DMS 273 (cell line): ENCODE data around the gene PRKCD.

Source experiments
- DNase-seq: peaks from one replicate; lab custom pipeline; 2025; ENCODE audit not compliant: unreplicated experiment; lab: John Stamatoyannopoulos, UW

Gene PRKCD

DNA sequence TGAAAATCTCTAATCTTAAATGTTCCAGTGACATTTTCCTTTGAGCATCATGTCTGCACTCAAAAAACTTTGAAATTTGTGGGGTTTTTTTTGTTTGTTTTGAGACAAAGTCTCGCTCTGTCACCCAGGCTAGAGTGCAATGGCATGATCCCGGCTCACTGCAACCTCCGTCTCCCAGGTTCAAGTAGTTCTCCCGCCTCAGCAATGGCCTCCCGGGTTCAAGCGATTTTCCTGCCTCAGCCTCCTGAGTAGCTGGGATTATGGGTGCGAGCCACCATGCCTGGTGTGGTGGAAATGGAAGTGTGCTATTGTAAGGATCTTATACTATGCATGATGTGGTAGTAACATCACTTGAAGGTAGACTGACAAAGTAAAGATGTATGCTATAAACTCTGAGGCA, 52.3 kb downstream of the PRKCD start:
- DNase-seq, result no peak

GRCh38 chr3:53215816-53216215, 54.8 kb downstream of the PRKCD start:
- DNase-seq, result no peak

DNA sequence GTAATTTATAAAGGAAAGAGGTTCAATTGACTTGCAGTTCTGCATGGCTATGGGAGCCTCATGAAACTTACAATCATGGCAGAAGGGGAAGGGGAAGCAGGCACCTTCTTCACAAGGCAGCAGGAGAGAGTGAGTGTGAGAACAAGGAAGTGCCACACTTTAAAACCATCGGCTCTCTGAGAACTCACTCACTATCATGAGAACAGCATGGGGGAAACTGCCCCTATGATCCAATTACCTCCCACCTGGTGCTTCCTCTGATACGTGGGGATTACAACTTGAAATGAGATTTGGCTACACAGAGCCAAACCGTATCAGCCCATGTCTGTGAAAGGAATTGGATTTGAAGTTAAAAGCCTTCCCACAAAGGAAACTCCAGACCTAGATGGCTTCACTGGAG, 55.7 kb downstream of the PRKCD start:
- DNase-seq, result no peak

GRCh38 chr3:53217175-53217574, 56.2 kb downstream of the PRKCD start:
- no peak for DNase-seq

GRCh38 chr3:53218131-53218530, 57.1 kb downstream of the PRKCD start:
- DNase-seq, result no peak

DNA sequence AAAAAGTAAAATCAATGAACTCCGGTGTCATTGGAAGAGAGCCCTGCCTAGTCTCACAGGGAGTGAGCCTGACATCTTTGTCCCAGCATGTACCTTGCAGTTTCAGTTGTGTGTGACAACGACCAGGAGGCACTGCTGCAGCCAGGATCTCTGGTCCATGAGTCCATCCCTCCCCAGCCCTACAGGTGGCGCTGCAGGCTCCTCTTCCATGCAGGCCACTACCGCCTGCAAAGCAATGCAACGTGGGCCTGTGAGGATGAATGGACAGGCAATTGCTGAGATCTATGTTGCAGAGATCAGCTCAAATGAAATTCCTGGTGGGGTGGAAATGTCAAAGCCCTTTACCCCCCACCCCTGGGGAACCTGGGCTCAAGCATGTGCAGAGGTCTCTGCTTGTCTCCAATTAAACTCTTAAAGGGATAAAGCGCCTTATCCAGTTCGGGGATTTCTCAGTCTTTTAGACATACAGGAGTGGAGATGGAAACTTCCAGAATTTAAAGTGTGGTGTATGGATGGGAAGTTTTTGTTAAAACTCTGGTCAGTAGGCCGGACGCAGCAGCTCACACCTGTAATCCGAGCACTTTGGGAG, 59.0 kb downstream of the PRKCD start:
- peak; percentile 87 for DNase-seq

- DNase-seq, result no peak
Observed at GRCh38 chr3:53221345-53221744, 60.3 kb downstream of the PRKCD start.

DNA sequence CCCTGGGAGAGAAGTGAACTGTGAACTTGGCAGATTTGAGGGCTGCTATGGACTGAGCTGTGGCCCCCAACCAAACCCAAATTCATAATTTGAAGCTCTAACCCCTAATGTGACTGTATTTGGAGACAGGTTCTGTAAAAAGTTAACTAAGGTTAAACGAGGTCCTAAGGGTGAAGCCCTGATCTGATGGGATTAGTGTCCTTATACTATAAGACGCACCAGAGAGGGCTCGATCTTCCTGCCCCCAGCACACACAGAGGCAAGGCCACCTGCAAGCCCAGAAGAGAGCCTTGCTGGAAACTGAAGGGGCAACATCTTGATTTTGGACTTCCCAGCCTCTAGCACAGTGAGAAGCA, 60.8 kb downstream of the PRKCD start:
- no peak for DNase-seq

DNA sequence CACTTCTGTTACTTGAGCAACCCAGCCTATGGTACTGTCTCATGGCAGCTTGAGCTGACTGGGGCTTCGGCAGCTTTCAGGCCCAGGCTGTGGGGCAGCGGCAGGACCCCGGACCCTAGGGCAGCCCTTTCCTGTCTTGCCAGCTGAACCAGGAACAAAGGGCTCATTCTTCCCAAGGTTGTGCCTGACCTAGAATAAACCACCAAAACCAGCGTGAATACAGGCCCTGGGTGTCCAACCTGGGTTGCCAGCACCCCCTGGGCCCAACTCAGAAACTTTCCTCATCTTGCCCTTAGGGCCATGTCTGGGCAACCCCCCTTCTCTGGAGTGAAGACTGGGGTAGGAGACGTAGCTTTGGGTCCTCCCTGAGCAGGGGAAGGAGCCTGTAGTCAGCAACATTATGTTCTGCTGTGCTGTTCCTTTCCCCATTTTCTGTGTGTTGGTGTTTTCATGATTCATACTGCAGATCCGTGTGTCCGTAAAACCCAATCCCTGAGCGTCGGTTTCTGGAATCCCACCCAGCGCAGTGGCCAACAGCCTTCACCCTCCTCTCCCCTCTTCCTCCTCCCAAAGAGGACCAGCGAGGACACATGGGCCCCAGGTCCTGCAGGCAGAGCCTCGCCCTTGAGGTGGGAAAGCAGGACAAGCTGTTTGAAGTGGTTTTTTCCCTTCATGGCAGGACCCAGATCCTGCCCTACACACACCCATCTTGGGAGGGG, 61.3 kb downstream of the PRKCD start:
- DNase-seq, result no peak

DNA sequence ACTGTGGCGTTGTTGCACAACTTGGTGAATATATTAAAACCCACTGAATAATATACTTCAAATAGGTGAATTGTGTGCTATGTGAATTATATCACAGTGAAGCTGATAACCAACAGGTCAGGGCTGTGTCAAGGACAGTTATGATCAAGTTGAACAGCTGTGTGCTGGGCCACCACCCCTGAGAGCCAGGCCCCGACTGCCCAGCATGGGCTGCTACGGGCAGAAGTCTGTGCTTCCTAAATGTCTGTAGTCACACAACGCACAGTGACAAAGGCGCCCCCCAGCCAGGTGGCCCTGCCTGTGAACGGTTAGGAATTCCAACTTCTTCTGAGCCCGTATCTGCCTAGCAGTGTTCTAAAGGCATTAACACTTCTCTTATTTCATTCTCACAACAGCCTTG, 62.0 kb downstream of the PRKCD start:
- DNase-seq, result no peak

GRCh38 chr3:53223541-53223966, 62.5 kb downstream of the PRKCD start:
- DNase-seq, result no peak

GRCh38 chr3:53224026-53224425, 63.0 kb downstream of the PRKCD start:
- DNase-seq, result no peak

- DNase-seq, result no peak
Observed at GRCh38 chr3:53224536-53224935, 63.5 kb downstream of the PRKCD start.

GRCh38 chr3:53225181-53225580, 64.2 kb downstream of the PRKCD start:
- no peak for DNase-seq

DNA sequence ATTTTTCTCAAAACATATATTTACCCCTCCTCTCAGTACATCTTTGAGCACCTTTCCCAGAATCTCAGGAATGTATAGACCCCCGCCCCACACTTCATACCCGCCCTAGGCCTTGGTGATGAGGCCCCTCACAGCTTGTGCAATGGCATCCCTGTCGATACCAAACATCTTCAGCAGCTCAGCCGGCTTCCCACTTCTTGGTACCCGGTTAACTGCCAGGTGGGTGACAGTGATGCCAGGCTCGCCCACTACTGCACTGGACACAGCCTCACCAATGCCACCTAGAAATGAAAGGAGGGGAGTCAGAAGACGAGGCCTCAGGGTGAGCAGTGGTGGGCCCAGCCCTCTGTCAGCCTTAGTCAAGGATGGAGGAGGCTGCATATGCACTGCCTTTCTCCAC, 64.6 kb downstream of the PRKCD start:
- no peak for DNase-seq

DNA sequence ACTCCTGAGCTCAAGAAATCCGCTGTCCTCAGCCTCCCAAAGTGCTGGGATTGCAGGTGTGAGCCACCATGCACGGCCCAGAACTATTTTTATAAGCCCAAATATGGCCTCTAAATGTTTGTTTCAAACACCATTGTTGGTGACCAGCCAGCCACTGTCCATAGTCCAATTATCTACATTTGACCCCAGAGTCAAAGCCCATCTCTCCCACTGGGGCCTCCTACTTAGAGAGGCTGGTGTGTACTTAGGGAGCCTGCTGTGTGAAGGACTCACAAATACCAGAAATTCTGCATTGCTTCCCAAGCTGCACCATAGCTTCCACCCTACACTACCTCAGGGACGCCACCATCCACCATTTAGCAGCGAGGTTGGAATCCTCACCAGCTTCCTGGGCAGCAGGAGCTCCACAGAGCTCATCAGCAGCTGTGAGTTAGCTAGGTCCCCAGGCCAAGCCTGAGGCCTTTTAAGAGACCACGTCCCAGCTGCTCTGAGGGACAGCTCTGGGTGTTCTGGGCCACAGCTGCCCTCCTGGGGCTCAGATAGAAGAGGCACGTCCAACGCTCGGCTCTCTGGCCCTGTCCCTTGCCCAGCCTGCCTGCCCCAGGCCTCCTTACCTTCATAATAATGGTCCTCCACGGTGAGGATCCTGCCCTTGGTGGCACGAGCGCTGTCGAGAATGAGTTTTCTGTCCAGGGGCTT, 65.3 kb downstream of the PRKCD start:
- no peak for DNase-seq

GRCh38 chr3:53226841-53227407, 65.9 kb downstream of the PRKCD start:
- no peak for DNase-seq

DNA sequence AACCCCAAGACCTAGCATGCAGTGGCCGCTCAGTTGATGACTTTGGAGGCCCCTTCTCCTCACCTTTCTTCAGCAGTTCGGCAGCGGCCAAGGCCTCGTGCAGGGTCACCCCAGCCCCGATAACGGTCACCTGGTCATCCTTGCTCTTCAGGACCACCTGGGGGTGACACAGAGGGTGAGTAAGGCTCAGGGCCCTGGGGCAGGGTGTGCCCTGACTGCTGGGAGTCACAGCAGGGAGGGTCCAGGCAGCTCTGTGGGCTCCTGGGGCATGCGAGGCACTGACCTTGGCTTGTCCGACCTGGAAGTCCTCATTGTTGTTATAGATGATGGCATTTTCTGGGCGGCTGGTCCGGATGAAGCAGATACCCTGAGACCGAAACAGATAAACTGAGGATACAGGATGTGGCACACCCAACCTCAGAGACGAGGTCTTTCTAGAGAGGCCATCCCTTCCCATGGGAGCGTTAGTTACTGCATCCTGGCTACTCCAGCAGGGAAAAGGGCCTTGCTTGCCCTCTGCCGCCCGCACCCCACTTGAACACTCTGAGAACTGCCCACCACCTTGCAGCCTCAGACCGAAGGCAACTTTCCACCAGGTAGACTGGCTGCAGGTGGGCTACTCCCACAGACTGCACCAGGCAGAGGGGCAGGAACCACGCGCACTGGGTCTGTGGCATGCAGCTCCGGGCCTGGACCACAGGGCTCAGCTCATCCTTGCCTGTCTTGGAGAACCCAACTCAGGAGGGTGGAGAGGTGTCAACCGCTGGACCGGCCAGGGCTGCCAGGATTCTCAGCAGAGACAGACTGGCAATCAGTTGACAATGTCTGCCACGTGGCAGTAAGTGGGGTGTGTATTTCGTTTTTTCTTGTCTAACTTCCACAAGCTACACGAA, 67.2 kb downstream of the PRKCD start:
- DNase-seq, result no peak

DNA sequence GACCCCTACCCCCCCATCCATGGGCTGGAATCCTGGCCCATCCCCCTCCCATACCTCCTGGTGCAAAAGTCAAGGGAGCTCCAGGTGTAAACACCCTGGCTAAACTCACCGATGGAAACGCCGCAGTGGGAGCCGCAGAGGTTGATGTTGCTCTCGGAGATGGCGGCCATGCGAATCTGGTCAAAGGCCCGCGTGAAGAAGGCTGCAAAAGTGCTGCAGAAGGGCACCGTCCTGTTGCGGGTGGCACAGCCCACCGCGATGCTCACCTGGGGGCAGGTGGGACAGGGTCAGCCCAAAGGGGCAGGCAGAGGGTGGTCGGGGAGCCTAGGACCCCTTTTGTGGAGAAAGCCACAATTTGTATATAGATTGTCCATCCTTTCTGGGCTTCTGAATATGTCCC, 68.2 kb downstream of the PRKCD start:
- no peak for DNase-seq

GRCh38 chr3:53229606-53230005, 68.6 kb downstream of the PRKCD start:
- DNase-seq, result no peak

- no peak for DNase-seq
Observed at GRCh38 chr3:53230041-53230621, 69.1 kb downstream of the PRKCD start.
